Smooth muscle cell (in vitro differentiated cells): ENCODE measurements around the gene ATP11B. TPM values are rescaled to one million over a fixed set of nuclear protein-coding genes. Genes with fewer than 3 reads are reported as not detected.

ENCODE experiments used
- DNase-seq: peaks from one replicate; lab custom pipeline; 2025; ENCODE audit not compliant: unreplicated experiment; lab: John Stamatoyannopoulos, UW
- H2AFZ ChIP-seq: fragments of 200-600 bp; sonication (generic); 2 replicates; pipeline ENCODE4 v1.6.0; 2016; ENCODE audit warnings: antibody characterized with exemption, low read depth, mild to moderate bottlenecking
- H3F3A ChIP-seq: fragments of 200-600 bp; sonication (generic); 2 replicates; pipeline ENCODE4 v1.6.0; 2017; ENCODE audit warnings: antibody characterized with exemption, low read depth
- H3K27ac ChIP-seq: fragments of 200-600 bp; sonication (generic); 2 replicates; pipeline ENCODE4 v1.5.1; 2016; ENCODE audit warnings: low read depth, mild to moderate bottlenecking
- H3K27me3 ChIP-seq: fragments of 200-600 bp; sonication (generic); 2 replicates; pipeline ENCODE4 v1.6.1; 2016; ENCODE audit warnings: low read depth, mild to moderate bottlenecking
- H3K36me3 ChIP-seq: fragments of 200-600 bp; sonication (generic); 2 replicates; pipeline ENCODE4 v1.5.1; 2016; ENCODE audit warnings: low read depth
- H3K4me1 ChIP-seq: fragments of 200-600 bp; sonication (generic); 2 replicates; pipeline ENCODE4 v1.5.1; 2016; ENCODE audit warnings: low read depth
- H3K4me2 ChIP-seq: fragments of 200-600 bp; sonication (generic); 2 replicates; pipeline ENCODE4 v1.6.0; 2016; ENCODE audit warnings: mild to moderate bottlenecking
- H3K4me3 ChIP-seq: fragments of 200-600 bp; sonication (generic); 2 replicates; pipeline ENCODE4 v1.5.1; 2016; ENCODE audit warnings: mild to moderate bottlenecking
- H3K79me2 ChIP-seq: fragments of 200-600 bp; sonication (generic); 2 replicates; pipeline ENCODE4 v1.6.0; 2016; ENCODE audit warnings: low read depth, mild to moderate bottlenecking
- H3K9ac ChIP-seq: fragments of 200-600 bp; sonication (generic); 2 replicates; pipeline ENCODE4 v1.6.0; 2016; ENCODE audit warnings: low read depth
- H3K9me3 ChIP-seq: fragments of 200-600 bp; sonication (generic); replicated peaks from 2 replicates; pipeline ENCODE4 v1.5.1; 2016; ENCODE audit warnings: low read depth
- H4K20me1 ChIP-seq: fragments of 200-600 bp; sonication (generic); 2 replicates; pipeline ENCODE4 v1.6.0; 2016; ENCODE audit warnings: low read depth
- CTCF ChIP-seq: fragments of 200-600 bp; sonication (generic); IDR thresholded peaks from 2 replicates; pipeline ENCODE4 v1.5.1; 2017; ENCODE audit warnings: borderline replicate concordance, mild to moderate bottlenecking, antibody characterized with exemption; ENCODE audit not compliant: insufficient read depth, poor library complexity, severe bottlenecking
- WGBS: methylation state at CpG from one replicate; pipeline ENCODE4 v1.1.7; 2016; ENCODE audit warnings: low lambda C conversion rate; 5-methylcytosine and 5-hydroxymethylcytosine counted together
- polyA plus RNA-seq: library from polyadenylated mRNA; unstranded; fragments of >200 nt; fragmentation: Nextera tagmentation; extraction: Ambion mirVana; gene quantifications from 2 replicates; pipeline ENCODE4 v1.2.1, GENCODE V29; 2016
- total RNA-seq: library from RNA; depleted of rRNA; stranded (reverse); fragments of >200 nt; gene quantifications from 2 replicates; pipeline ENCODE4 v1.2.3, GENCODE V29; 2014

ATP11B gene
- 48.7 and 57.0 TPM in 2 replicates for total RNA-seq
- 12.0 and 13.6 TPM in 2 replicates for polyA plus RNA-seq

GRCh38 chr3:182792901-182793662, at the start of gene ATP11B:
ATP11B (plus strand) TSS chr3:182793504; CDS start chr3:182793760, 256 bp downstream.
- WGBS, result under 1% methylated on average over 54 of the region's 74 CpGs
- peak within 1 kb of the TSS; percentile 98 for H3K4me2 ChIP-seq
- DNase-seq, result peak; percentile 65

GRCh38 chr3:182746959-182747358, 46.3 kb upstream of the ATP11B start:
- no peak for DNase-seq
- H3K4me3 ChIP-seq, result no peak overlapping the region
- no peaks in the 10 kb centered on the region for H3K36me3 ChIP-seq
- no peak overlapping the region for H3K27ac ChIP-seq
- no peaks in the 10 kb centered on the region for H4K20me1 ChIP-seq
- no peak overlapping the region for H3K4me2 ChIP-seq
- H3K79me2 ChIP-seq, result no peaks in the 10 kb centered on the region
- H3K9ac ChIP-seq, result no peak overlapping the region
- no peak for TF ChIP-seq CTCF
- H3F3A ChIP-seq, result no peaks in the 10 kb centered on the region
- H3K9me3 ChIP-seq, result no peaks in the 10 kb centered on the region
- 37% methylated on average over 3 of the region's 3 CpGs for WGBS
- no peak overlapping the region for H2AFZ ChIP-seq
- no peaks in the 10 kb centered on the region for H3K27me3 ChIP-seq
- no peaks in the 10 kb centered on the region for H3K4me1 ChIP-seq

More at GRCh38 chr3:182792901-182793662, at the start of gene ATP11B:
- Histone ChIP-seq H3K9me3 (no peaks in the 10 kb centered on the region), H3K4me1 (peaks cover 16% of the 10 kb centered on the region), H3K27ac (peak within 1 kb of the TSS; percentile 88), H3K79me2 (peaks cover 38% of the 10 kb centered on the region), H4K20me1 (peaks cover 33% of the 10 kb centered on the region), H3F3A (peaks cover 3% of the 10 kb centered on the region), H2AFZ (peak within 1 kb of the TSS; percentile 93), H3K9ac (peak within 1 kb of the TSS; percentile 94), H3K4me3 (peak within 1 kb of the TSS; percentile 96), H3K36me3 (no peaks in the 10 kb centered on the region), H3K27me3 (peaks cover 7% of the 10 kb centered on the region)
- TF ChIP-seq CTCF, result no peak

GRCh38 chr3:182755308-182755707, 38.0 kb upstream of the ATP11B start:
- H3K9me3 ChIP-seq, result no peaks in the 10 kb centered on the region
- no peaks in the 10 kb centered on the region for H3K79me2 ChIP-seq
- H3F3A ChIP-seq, result no peaks in the 10 kb centered on the region
- no peaks in the 10 kb centered on the region for H3K36me3 ChIP-seq
- H3K27me3 ChIP-seq, result no peaks in the 10 kb centered on the region
- no peak overlapping the region for H3K4me2 ChIP-seq
- H3K27ac ChIP-seq, result no peak overlapping the region
- H3K4me1 ChIP-seq, result no peaks in the 10 kb centered on the region
- no peak for TF ChIP-seq CTCF
- H3K9ac ChIP-seq, result no peak overlapping the region
- no peaks in the 10 kb centered on the region for H4K20me1 ChIP-seq
- no peak overlapping the region for H3K4me3 ChIP-seq
- no peak for DNase-seq
- H2AFZ ChIP-seq, result no peak overlapping the region

- no peak for DNase-seq
- Histone ChIP-seq H3K9me3 (no peaks in the 10 kb centered on the region), H3K4me2 (no peak overlapping the region), H3K27ac (no peak overlapping the region), H4K20me1 (no peaks in the 10 kb centered on the region), H3K36me3 (no peaks in the 10 kb centered on the region), H2AFZ (no peak overlapping the region), H3K9ac (no peak overlapping the region), H3K4me1 (no peaks in the 10 kb centered on the region), H3F3A (no peaks in the 10 kb centered on the region), H3K4me3 (no peak overlapping the region), H3K79me2 (no peaks in the 10 kb centered on the region), H3K27me3 (no peaks in the 10 kb centered on the region)
- 73% methylated on average over 3 of the region's 3 CpGs for WGBS
- no peak for TF ChIP-seq CTCF
Observed at GRCh38 chr3:182755712-182756111, 37.6 kb upstream of the ATP11B start.
